HL-60/S4 treated with retinoic acid at 250 ng/mL for 4 days and 3 days (cell line): ENCODE data around the gene UGT1A4.
"Not testable (repeated sequence)": the region's sequence is repeated elsewhere in the genome, so short reads cannot be mapped to it uniquely, and the experiment has no call there.

Experiments
- in situ Hi-C: fragments of 300-500 bp; cut with MboI; formaldehyde crosslinking; loops from 2 replicates; pipeline ENCODE4 v1.7.0; 2022; ENCODE audit warnings: low sequenced_read_pairs

The UGT1A4 gene

DNA sequence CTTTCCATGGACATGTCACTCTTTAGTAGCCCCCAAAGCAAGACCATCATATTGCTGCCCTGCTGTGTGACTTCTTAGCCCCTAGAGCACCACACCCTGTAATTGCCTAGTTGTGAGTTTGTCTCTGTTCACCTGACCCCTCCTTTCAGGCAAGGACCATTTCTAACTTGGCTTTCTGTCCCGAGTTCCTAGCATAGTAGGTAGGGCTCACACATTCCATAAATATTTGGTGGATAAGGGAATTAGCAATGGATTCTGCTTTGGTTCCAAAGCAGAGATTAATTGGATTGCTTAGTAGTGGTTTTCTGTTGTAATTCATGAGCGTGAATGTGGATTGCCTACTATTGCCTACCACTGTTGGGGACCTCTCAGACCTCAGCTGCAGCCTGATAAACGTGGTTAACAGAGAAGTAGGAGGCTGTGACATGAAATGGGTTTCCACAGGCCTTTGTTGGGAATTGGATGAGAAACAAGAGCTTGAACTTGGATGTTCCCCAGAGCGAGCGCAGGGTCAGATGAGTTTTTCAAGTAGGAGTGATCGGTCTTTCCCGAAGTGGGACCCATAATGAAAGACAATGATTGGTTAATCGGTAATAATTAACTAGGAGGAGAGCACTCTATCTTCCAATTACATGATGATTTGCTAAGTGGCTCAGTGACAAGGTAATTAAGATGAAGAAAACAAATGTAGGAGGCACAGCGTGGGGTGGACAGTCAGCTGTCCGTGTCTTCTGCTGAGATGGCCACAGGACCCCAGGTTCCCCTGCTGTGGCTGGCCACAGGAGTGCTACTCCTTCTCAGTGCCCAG is 28.1 kb downstream of the UGT1A4 start:
- in situ Hi-C loops: no loop called here

GRCh38 chr2:233747283-233747544 is 28.7 kb downstream of the UGT1A4 start:
- in situ Hi-C loops: no loop called here

DNA sequence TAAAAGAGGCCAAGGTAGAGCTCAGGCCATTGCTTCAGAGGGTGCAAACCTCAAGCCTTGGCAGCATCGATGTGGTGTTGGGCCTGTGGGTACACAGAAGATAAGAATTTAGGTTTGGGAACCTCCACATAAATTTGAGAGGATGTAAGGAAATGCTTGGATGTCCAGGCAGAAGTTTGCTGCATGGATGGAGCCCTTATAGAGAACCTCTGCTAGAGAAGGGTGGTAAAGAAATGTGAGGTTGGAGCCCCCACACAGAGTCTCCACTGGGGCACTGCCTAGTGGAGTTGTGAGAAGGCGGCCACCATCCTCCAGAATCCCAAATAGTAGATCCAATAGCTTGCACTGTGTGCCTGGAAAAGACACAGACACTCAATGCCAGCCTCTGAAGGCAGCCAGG is 32.2 kb downstream of the UGT1A4 start:
- in situ Hi-C loops: not testable (repeated sequence)

GRCh38 chr2:233751212-233752009 is 32.9 kb downstream of the UGT1A4 start:
- in situ Hi-C loops: not testable (repeated sequence)

- in situ Hi-C loops: no loop called here
These were observed 36.5 kb downstream of the UGT1A4 start for GRCh38 chr2:233754872-233755611.

GRCh38 chr2:233756429-233757081 is 38.0 kb downstream of the UGT1A4 start:
- in situ Hi-C loops: no loop called here

DNA sequence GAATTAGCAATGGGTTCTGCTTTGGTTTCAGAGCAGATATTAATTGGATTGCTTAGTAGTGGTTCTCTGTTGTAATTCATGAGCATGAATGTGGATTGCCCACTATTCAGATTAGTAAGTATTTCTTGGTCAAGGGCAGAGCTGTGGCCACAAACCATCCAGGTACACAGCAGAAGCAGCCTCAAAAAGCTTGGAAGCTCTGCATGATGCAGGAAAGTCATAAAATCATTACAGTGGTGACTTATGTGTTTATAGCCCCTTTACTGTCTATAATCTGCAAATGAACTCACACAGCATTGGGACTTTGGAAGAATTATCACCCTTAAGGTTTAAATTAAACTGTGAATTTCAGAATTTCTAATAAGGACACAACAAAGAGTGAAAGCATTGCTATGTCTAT is 39.6 kb downstream of the UGT1A4 start:
- in situ Hi-C loops: no loop called here

DNA sequence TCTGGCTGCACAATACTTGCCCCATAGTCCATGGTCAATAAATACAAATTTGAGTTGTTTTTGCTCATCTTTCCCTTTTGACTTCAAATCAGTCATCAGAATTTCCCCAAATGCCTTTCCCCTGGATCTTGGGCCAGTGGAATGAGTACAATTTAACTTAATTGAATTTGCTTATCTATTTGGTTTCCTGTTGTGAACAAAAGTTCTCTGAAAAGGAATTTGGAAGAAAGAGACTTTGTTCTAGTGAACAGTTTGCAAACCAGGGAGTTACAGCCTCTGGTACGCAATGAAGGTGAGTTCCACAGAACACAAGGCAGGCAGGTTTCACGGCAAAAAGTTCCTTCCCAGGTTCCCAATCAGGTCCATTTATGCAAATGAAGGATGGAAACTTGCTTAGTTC is 40.3 kb downstream of the UGT1A4 start:
- in situ Hi-C loops: no loop called here

- in situ Hi-C loops: no loop called here
These were observed 41.5 kb downstream of the UGT1A4 start, which contains the start of gene UGT1A1 for GRCh38 chr2:233760043-233760442. UGT1A1 (plus strand) TSS chr2:233760270; CDS start chr2:233760288, 18 bp downstream.

DNA sequence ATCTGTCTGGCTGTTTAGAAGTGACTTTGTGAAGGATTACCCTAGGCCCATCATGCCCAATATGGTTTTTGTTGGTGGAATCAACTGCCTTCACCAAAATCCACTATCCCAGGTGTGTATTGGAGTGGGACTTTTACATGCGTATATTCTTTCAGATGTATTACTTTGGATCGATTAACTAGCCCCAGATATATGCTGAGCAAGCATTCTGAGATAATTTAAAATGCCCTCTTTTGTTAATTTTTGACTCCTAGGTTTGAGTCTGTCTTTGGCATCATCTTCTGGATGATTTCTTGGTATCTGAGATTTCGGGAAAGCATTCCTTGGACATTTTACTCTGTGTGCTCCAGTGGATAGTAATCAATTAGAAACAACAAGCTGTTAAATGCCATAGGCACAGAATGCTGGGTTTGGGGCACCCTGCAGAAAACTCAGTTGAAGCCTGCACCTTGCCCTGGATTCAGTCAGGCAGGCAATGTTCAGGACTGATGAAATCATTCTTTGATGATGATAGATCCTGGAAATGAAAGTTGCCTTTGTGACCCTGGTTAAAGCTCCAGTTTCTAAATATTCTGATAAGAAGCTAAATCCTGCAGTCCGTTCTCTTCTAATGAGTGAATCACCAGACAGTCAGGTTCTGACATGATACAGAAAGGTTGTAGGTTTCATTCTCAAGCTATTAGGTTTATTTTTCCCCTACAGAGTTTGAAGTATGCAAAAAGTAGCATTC is 42.7 kb downstream of the UGT1A4 start:
- in situ Hi-C loops: no loop called here

DNA sequence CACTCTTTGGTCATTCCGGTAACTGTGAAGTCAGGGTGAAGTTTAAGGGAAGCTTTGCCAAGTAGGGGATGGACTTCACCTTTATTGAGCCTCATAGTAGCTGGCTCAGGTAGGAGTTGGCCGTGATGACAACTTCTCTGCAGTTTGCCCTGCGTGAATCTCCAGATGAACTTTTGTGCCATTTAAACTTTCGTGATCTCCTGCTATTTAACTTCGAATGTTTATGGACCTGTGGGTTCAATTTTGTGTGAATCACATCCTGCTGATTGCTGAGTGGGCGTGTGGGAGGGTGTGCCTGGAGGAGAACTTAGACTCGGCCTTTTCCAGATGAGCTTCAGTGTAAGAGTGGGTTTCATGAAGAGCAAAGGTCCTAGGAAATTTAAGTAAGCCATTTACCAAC is 45.7 kb downstream of the UGT1A4 start:
- in situ Hi-C loops: no loop called here

DNA sequence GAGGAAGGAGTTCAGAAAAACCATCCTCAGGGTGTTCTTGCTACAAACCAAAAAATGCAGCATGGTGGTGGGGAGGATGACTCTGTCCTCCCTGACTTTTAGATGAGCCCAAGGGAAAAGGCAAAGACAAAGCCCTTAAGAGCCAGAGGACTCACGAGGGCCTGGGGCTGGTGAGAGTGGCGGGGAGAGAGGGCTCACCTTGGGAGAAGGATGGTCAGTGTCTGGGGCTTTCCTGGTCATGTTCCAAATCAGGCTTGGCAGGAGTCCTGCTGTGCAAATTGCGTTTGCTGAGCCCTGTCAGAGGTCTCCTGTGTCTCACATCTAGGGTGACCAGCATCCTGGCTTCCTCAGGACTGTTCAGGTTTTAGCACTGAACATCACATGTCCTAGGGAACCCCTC is 46.2 kb downstream of the UGT1A4 start:
- in situ Hi-C loops: no loop called here

DNA sequence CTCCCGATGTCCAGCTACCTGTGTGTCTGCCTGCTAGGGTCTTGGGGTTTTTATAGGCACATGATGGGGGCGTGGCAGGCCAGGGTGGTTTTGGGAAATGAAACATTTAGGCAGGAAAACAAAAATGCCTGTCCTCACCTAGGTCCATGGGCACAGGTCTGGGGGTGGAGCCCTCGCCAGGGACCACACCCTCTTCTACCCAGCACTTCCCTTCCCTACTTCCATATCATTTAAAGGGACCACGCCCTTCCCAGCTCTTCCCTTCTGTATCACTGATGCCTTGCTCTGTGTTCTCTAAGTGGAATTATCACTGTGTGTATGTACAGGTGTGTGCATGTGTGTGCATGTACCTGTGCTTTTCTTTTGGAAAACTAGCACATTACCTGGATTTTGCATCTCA is 47.9 kb downstream of the UGT1A4 start:
- in situ Hi-C loops: no loop called here

GRCh38 chr2:233768076-233768475 is 49.5 kb downstream of the UGT1A4 start:
- in situ Hi-C loops: no loop called here

DNA sequence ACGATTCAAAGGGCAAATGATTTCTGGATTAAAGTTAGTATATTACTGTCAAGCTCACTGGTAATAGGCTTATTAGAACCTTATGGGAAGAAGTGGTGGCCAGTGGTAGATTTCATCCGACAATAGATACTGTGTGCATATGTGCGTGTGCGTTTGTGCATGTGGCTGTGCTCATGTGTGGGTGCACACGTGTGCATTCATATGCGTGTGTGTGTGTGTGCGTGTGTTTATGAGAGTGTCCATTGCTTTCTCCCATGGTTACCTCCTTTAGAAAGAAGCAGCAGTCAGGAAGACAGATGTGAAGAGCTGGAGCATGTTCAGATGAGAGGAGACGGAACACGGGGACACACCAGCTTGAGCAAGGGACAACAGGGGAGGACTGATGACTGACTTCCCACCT is 50.7 kb downstream of the UGT1A4 start:
- in situ Hi-C loops: no loop called here

DNA sequence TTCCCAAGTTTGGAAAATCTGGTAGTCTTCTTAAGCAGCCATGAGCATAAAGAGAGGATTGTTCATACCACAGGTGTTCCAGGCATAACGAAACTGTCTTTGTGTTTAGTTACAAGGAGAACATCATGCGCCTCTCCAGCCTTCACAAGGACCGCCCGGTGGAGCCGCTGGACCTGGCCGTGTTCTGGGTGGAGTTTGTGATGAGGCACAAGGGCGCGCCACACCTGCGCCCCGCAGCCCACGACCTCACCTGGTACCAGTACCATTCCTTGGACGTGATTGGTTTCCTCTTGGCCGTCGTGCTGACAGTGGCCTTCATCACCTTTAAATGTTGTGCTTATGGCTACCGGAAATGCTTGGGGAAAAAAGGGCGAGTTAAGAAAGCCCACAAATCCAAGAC is 53.6 kb downstream of the UGT1A4 start:
- in situ Hi-C loops: no loop called here

- in situ Hi-C loops: no loop called here
These were observed 54.0 kb downstream of the UGT1A4 start for GRCh38 chr2:233772583-233772982.

DNA sequence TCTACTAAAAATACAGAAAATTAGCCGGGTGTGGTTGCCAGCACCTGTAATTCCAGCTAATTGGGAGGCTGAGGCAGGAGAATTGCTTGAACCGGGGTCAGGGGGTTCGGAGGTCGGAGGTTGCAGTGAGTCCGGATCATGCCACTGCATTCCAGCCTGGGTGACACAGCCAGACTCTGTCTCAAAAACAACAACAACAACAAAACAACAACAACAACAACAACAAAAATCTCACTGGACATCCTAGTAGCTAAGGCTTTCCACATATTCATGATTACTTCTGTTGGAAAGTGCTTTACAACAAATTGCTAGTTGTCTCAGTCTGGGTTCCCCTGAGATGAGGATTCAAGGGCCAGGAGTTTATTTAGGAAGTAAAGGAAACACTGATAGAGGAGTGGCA is 55.3 kb downstream of the UGT1A4 start:
- in situ Hi-C loops: no loop called here

- in situ Hi-C loops: no loop called here
These were observed 56.9 kb downstream of the UGT1A4 start for GRCh38 chr2:233775414-233775813.

DNA sequence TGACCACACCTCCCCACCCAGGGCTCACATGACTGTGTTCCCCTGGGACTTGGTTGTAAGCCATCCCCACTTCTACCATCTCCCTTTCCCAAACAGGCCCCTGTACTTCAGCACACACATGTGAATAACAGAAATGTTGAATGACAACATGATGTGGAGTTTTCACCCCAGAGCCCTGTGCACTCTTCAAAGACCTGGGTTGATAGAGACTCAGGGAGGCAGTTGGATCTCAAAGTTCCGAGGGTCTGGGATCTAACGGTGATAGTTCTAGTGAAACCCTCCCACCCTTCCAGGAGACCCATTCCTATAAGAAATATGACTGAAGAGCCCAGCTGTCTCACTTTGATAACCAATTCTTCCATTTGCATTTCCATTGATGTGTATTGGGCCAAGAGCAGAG is 59.5 kb downstream of the UGT1A4 start, which contains the start of gene MROH2A:
Gene MROH2A (plus strand): TSS at position 301 of the 400 bp plus-strand sequence. CDS start 1,029 bp downstream, outside the sequence.
- in situ Hi-C loops: no loop called here
